OCI-LY3 (cell line): Measurements from ENCODE around the gene LCK.
A peak's percentile ranks its signal among the peaks of the same experiment; 100 is the strongest.

ENCODE experiments used
- H2AFZ ChIP-seq: fragments of 200-600, 300-600 bp; shearing (Covaris generic); 2 replicates; pipeline ENCODE4 v1.6.0; 2014; ENCODE audit warnings: antibody characterized with exemption, low read depth, low read length
- H3K27ac ChIP-seq: fragments of 200-600, 300-600 bp; sonication (generic); 2 replicates; pipeline ENCODE4 v1.5.1; 2014; ENCODE audit warnings: mild to moderate bottlenecking, low read length, moderate library complexity, mixed read lengths
- H3K27me3 ChIP-seq: fragments of 200-600, 300-600 bp; sonication (generic); 2 replicates; pipeline ENCODE4 v1.6.1; 2014; ENCODE audit warnings: low read depth, low read length, mixed read lengths
- H3K36me3 ChIP-seq: fragments of 200-600, 300-600 bp; sonication (generic); replicated peaks from 2 replicates; pipeline ENCODE3; 2014; ENCODE audit warnings: low read depth, low read length, mixed read lengths
- H3K4me1 ChIP-seq: fragments of 300-600, 200-600 bp; sonication (generic); 2 replicates; pipeline ENCODE4 v1.6.1; 2014; ENCODE audit warnings: low read length, mixed read lengths
- H3K4me2 ChIP-seq: fragments of 200-600, 300-600 bp; sonication (generic); 2 replicates; pipeline ENCODE4 v1.6.1; 2014; ENCODE audit warnings: low read length, mixed read lengths
- H3K4me3 ChIP-seq: fragments of 300-600, 200-600 bp; sonication (generic); 2 replicates; pipeline ENCODE4 v1.5.1; 2014; ENCODE audit warnings: antibody characterized with exemption, mild to moderate bottlenecking, low read length, moderate library complexity
- H3K79me2 ChIP-seq: fragments of 300-600, 200-600 bp; shearing (Covaris generic); 2 replicates; pipeline ENCODE4 v1.6.1; 2014; ENCODE audit warnings: mild to moderate bottlenecking, low read length, mixed read lengths
- H3K9ac ChIP-seq: fragments of 300-600, 200-600 bp; shearing (Covaris generic); 2 replicates; pipeline ENCODE4 v1.6.0; 2014; ENCODE audit warnings: mild to moderate bottlenecking, low read length, moderate library complexity
- H3K9me3 ChIP-seq: fragments of 200-600, 300-600 bp; shearing (Covaris generic); 2 replicates; pipeline ENCODE4 v1.6.1; 2014; ENCODE audit warnings: low read length, mixed read lengths; ENCODE audit not compliant: insufficient read depth
- H4K20me1 ChIP-seq: fragments of 200-600, 300-600 bp; sonication (generic); 2 replicates; pipeline ENCODE4 v1.6.1; 2016; ENCODE audit warnings: low read length, mixed read lengths; ENCODE audit not compliant: insufficient read depth
- CTCF ChIP-seq: fragments of 200-600, 300-600 bp; sonication (generic); IDR thresholded peaks from 2 replicates; pipeline ENCODE4 v1.5.1; 2014; ENCODE audit warnings: antibody characterized with exemption, low read length, low read depth
- EZH2phosphoT487 ChIP-seq: fragments of 200-600 bp; shearing (Covaris generic); IDR thresholded peaks from 2 replicates; pipeline ENCODE4 v1.6.1; 2018; ENCODE audit warnings: antibody characterized with exemption, mixed run types, low read depth

LCK gene

GRCh38 chr1:32223683-32224082 is 27.4 kb upstream of the LCK start:
- H3K4me2 ChIP-seq: peak overlapping the region; percentile 77; the same call in 1 of the 2 replicates
- no peak for TF ChIP-seq CTCF
- H3K27ac ChIP-seq: no peak overlapping the region
- peaks cover 11% of the 10 kb centered on the region for H3K4me1 ChIP-seq
- H4K20me1 ChIP-seq: no peaks in the 10 kb centered on the region
- no peak overlapping the region for H2AFZ ChIP-seq
- peaks cover 21% of the 10 kb centered on the region for H3K79me2 ChIP-seq
- peaks cover 8% of the 10 kb centered on the region for H3K36me3 ChIP-seq
- H3K4me3 ChIP-seq: peak overlapping the region; percentile 87; the same call in 1 of the 2 replicates
- H3K27me3 ChIP-seq: no peaks in the 10 kb centered on the region
- H3K9me3 ChIP-seq: no peaks in the 10 kb centered on the region
- no peak overlapping the region for H3K9ac ChIP-seq

GRCh38 chr1:32224285-32224684 is 26.8 kb upstream of the LCK start:
- peaks cover 21% of the 10 kb centered on the region for H3K79me2 ChIP-seq
- H3K4me3 ChIP-seq: no peak overlapping the region
- peaks cover 11% of the 10 kb centered on the region for H3K4me1 ChIP-seq
- no peak overlapping the region for H3K27ac ChIP-seq
- H3K36me3 ChIP-seq: peaks cover 11% of the 10 kb centered on the region
- no peak overlapping the region for H3K9ac ChIP-seq
- H2AFZ ChIP-seq: no peak overlapping the region
- TF ChIP-seq CTCF: no peak
- no peak for TF ChIP-seq EZH2phosphoT487
- H3K27me3 ChIP-seq: no peaks in the 10 kb centered on the region
- no peak overlapping the region for H3K4me2 ChIP-seq
- no peaks in the 10 kb centered on the region for H4K20me1 ChIP-seq
- H3K9me3 ChIP-seq: no peaks in the 10 kb centered on the region

GRCh38 chr1:32228771-32229170 is 22.3 kb upstream of the LCK start:
- H3K4me3 ChIP-seq: no peak overlapping the region
- TF ChIP-seq EZH2phosphoT487: no peak
- no peak for TF ChIP-seq CTCF
- no peaks in the 10 kb centered on the region for H3K4me1 ChIP-seq
- H3K9me3 ChIP-seq: no peaks in the 10 kb centered on the region
- H3K27me3 ChIP-seq: no peaks in the 10 kb centered on the region
- H3K79me2 ChIP-seq: peaks cover 6% of the 10 kb centered on the region
- H3K9ac ChIP-seq: no peak overlapping the region
- no peak overlapping the region for H3K4me2 ChIP-seq
- peaks cover 11% of the 10 kb centered on the region for H3K36me3 ChIP-seq
- H2AFZ ChIP-seq: no peak overlapping the region
- no peaks in the 10 kb centered on the region for H4K20me1 ChIP-seq
- H3K27ac ChIP-seq: no peak overlapping the region

- H3K27ac ChIP-seq: no peak overlapping the region
These were observed 19.1 kb upstream of the LCK start for GRCh38 chr1:32231843-32232432.

More at GRCh38 chr1:32231843-32232432, 19.1 kb upstream of the LCK start:
- no peaks in the 10 kb centered on the region for H3K79me2 ChIP-seq
- no peak overlapping the region for H3K4me3 ChIP-seq
- no peak overlapping the region for H2AFZ ChIP-seq
- no peak overlapping the region for H3K4me2 ChIP-seq
- TF ChIP-seq EZH2phosphoT487: no peak
- no peak for TF ChIP-seq CTCF
- no peaks in the 10 kb centered on the region for H3K4me1 ChIP-seq
- H3K36me3 ChIP-seq: peaks cover 11% of the 10 kb centered on the region
- no peaks in the 10 kb centered on the region for H4K20me1 ChIP-seq
- H3K27me3 ChIP-seq: no peaks in the 10 kb centered on the region
- H3K9ac ChIP-seq: no peak overlapping the region
- no peaks in the 10 kb centered on the region for H3K9me3 ChIP-seq
